ENCODE data around the gene TRIM51.
"Not testable (repeated sequence)": the region's sequence is repeated elsewhere in the genome, so short reads cannot be mapped to it uniquely, and the experiment has no call there.

The TRIM51 gene, protein sequence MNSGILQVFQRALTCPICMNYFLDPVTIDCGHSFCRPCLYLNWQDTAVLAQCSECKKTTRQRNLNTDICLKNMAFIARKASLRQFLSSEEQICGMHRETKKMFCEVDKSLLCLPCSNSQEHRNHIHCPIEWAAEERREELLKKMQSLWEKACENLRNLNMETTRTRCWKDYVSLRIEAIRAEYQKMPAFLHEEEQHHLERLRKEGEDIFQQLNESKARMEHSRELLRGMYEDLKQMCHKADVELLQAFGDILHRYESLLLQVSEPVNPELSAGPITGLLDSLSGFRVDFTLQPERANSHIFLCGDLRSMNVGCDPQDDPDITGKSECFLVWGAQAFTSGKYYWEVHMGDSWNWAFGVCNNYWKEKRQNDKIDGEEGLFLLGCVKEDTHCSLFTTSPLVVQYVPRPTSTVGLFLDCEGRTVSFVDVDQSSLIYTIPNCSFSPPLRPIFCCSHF

GRCh38 chr11:55882997-55883396, at the start of gene TRIM51:
TSS of gene TRIM51 (plus strand) at chr11:55883297. CDS start at chr11:55885429, 2,132 bp downstream.
- DNase-seq (ENCODE audit: low spot score), result not testable (repeated sequence)

GRCh38 chr11:55838452-55838851, 44.6 kb upstream of the TRIM51 start, which contains the start of gene OR5D16:
TSS of gene OR5D16 (plus strand) at chr11:55838752. CDS start at chr11:55838752, 0 bp downstream.
- no peak for DNase-seq (ENCODE audit: low spot score)

GRCh38 chr11:55847453-55847852, 35.6 kb upstream of the TRIM51 start:
- no peak for DNase-seq (ENCODE audit: low spot score)

DNA sequence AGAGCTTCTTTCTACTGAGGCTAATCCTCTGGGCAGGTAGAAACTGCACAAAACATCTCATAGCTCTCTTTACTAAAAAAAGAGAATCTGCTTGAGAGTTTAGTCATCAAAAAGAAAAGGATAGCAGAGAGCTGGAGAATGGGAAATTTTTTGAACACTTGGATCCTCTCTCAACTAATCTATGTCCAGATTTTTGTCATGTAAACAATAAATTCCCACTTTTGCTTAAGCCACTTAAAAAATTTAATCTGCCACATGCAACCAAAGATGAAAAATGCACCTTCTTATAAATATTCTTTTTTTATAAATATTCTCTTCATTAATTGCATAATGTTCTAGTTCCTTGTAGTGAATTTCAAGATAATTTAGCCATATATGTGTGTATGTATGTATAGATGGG, 34.1 kb upstream of the TRIM51 start:
- DNase-seq (ENCODE audit: low spot score), result no peak

- no peak for DNase-seq (ENCODE audit: low spot score)
Measured at GRCh38 chr11:55852141-55852540, 31.0 kb upstream of the TRIM51 start.

GRCh38 chr11:55854704-55855103, 28.4 kb upstream of the TRIM51 start:
- no peak for DNase-seq (ENCODE audit: low spot score)

- not testable (repeated sequence) for DNase-seq (ENCODE audit: low spot score)
Measured at GRCh38 chr11:55867354-55867753, 15.7 kb upstream of the TRIM51 start.

GRCh38 chr11:55872731-55873130, 10.4 kb upstream of the TRIM51 start:
- not testable (repeated sequence) for DNase-seq (ENCODE audit: low spot score)

GRCh38 chr11:55873146-55873545, 10.0 kb upstream of the TRIM51 start:
- DNase-seq (ENCODE audit: low spot score), result not testable (repeated sequence)

GRCh38 chr11:55884995-55885394, 1.9 kb downstream of the TRIM51 start:
- DNase-seq (ENCODE audit: low spot score), result not testable (repeated sequence)

DNA sequence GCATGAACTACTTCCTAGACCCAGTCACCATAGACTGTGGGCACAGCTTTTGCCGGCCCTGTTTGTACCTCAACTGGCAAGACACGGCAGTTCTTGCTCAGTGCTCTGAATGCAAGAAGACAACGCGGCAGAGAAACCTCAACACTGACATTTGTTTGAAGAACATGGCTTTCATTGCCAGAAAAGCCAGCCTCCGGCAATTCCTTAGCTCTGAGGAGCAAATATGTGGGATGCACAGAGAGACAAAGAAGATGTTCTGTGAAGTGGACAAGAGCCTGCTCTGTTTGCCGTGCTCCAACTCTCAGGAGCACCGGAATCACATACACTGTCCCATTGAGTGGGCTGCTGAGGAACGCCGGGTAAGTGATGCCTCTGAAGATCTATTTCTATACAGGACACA, 2.4 kb downstream of the TRIM51 start:
- not testable (repeated sequence) for DNase-seq (ENCODE audit: low spot score)

- no peak for DNase-seq (ENCODE audit: low spot score)
Measured at GRCh38 chr11:55895216-55895615, 12.1 kb downstream of the TRIM51 start.

- no peak for DNase-seq (ENCODE audit: low spot score)
Measured at GRCh38 chr11:55902308-55902707, 19.2 kb downstream of the TRIM51 start.

DNA sequence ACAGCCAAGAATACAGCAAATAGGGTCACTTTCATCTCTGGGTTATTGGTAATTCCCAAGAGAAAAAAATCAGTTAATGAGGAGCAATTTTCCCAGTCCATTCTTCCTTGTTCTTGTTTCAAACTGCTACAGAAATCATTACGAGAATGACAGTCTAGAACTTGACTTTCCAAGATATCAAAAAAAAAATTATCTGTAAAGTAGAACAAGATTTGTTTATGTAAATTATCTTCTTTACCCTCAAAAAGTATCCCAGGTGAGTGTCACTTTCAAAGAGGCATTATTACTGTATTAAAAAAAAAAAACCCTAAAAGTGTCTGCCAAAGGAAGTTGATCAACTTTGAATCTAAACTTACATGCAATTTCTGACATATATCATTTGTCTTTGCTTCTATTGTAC, 31.4 kb downstream of the TRIM51 start, which contains the start of gene OR5W2:
TSS of gene OR5W2 (minus strand) at position 101 of the 400 bp plus-strand sequence. CDS start at position 101, 0 bp downstream.
- no peak for DNase-seq (ENCODE audit: low spot score)

DNA sequence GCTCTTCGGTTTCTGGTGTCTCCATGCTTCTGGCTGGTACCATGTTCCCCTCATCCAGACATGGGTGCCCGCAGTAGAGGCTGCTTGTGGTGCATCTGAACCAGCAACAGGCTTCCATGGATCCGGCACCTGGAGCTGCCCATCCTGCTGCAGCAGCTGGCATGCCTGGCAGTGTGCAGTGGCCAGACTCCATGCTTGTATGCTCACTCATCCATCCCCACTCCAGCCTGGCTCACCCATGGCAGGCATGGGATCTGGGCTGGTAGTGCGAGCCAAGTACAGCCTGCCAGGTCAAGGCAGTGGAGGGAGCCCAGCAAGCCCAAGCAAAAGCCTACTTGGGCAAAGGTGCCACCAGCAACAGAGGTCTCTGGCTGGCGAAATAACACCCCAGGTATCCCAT, 37.4 kb downstream of the TRIM51 start:
- DNase-seq (ENCODE audit: low spot score), result no peak

DNA sequence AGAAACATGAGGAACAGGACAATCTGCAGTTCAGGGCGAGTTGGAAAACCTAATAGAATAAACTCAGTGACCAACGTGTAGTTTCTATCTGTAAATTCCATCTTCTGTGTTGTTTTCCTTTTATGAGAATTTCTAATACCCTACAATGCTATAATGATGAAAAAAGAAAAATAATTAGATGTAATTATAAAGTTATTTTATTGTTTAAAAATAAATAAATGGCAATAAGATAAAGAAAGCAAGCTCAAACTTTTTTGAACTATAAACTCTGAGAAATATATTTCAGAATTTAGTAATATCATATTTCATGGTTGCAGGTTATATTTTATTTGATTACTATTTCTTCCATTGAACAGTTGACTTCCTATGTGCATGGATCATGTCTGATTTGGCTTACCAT, 53.2 kb downstream of the TRIM51 start, which contains the start of gene OR5I1:
TSS of gene OR5I1 (minus strand) at position 101 of the 400 bp plus-strand sequence. CDS start at position 101, 0 bp downstream.
- no peak for DNase-seq (ENCODE audit: low spot score)
